NCI-H510A (cell line): ENCODE results near the gene HFE.
"Not testable (repeated sequence)": the region's sequence is repeated elsewhere in the genome, so short reads cannot be mapped to it uniquely, and the experiment has no call there.

Experiments
- DNase-seq: peaks from one replicate; lab custom pipeline; 2025; lab: John Stamatoyannopoulos, UW

HFE gene

DNA sequence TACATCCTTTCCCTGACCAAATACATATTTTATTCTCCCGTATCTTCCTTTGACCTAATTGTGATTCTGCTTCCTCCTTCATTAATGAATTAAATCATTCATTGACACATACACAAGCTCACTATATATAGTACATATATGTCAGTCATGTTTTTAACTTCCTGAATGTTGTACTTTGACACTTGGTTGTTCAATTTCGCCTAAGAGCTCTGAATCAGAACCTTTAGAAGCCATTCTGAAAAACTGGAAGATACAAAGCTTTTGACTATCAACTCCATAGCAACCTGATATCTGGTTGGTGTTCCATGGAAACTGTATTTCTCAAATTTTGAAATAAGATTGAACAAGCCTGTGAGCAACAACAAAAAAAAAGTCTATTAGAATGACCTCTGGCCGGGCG is 27.3 kb upstream of the HFE start:
- no peak for DNase-seq

GRCh38 chr6:26064619-26065257 is 22.5 kb upstream of the HFE start:
- no peak for DNase-seq

DNA sequence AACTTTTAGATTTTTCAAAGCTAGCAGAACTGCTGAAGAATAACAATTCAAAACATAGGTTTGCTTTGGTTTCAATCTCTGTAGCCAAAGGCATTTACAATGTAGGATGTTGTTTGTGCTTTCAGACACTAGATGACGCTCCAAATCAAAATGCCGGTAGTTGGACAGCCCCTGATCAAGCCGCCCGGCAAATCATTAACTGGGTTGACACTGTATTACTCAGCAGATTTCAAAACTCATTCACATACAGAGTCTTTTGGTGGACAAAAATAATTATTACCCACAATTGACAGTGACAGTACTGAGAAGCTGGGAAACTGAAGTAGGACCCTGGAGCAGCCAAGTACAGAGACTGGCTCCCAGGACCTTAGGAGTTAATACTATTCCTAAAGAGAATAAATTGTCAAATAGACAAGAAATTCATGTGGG is 21.3 kb upstream of the HFE start:
- DNase-seq: peak; percentile 41

DNA sequence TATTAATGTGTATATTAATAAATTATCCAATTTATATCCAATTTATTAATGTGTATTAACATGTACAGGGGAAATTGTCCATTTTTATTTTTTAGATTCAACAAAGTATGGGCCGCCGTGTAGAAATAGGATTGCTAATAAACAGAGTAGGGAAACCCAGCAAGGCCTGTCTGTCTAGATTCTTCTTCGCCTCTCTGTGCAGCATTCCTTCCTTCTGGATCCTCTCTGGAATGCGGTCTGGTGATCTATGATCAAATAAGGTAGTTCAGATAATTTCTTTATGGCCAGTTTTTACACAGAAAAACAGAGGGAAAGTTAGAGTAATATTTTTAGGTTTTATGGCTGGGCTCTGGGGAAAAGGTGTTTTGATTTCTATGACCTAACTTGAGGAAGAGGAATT is 19.9 kb upstream of the HFE start:
- no peak for DNase-seq

DNA sequence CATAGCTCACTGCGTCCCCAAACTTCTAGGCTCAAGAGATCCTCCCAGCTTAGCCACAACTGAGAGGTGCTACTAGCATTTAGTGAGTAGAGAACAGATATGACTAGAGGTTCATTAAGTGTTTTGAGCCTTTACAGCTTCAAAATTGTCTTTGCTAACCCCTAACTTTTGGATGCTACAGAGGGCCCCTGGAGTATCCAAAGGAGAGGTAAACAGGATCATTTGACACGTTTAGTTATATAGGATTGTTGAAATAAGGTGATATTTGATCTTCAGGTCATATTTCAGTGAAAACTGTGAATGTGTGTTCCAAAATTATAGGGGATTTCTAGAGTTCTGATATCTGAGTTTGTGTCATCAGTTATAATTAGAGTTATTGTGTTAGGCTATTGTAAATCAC is 19.2 kb upstream of the HFE start:
- no peak for DNase-seq

DNA sequence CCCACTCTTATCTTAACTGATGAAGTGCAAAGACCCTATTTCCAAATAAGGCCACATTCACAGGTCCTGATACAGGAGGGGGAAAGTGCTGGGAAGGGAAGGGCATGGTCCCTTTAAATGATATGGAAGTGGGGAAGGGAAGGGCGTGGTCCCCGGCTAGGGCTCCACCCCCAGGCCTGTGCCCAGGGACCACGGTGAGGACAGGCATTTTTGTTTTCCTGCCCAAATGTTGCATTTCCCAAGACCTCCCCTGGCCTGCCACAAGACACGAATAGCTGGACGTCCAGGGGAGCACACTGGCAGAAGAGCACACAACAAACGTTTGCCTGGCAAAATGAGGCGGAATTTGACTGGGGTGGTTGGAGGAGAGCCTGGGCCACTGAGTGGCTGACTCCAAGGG is 16.1 kb upstream of the HFE start:
- DNase-seq: no peak

DNA sequence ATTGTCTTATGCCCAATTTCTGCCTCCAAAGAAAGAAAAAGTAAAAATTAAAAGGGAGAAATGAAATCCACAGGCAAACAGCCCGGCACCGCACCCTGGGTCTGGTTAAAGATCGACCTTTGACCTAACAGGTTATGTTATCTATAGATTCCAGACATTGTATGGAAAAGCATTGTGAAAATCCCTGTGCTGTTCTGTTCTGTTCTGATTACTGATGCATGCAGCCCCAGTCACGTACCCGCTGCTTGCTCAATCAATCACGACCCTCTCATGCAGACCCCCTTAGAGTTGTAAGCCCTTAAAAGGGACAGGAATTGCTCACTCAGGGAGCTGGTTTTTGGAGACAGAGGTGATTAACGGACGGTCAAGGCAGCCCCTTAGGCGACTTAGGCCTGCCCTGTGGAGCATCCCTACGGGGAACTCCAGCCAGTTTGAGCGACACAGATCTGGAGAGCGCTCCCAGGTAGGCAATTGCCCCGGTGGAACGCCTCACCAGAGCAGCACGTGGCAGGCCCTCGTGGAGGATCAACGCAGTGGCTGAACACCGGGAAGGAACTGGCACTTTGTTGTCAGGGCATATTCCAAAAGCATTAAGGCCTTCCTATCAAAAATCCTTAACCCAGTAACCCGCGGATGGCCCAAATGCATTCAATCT is 12.0 kb upstream of the HFE start:
- DNase-seq: no peak

- not testable (repeated sequence) for DNase-seq
Measured at GRCh38 chr6:26078066-26078465, 9.2 kb upstream of the HFE start.

DNA sequence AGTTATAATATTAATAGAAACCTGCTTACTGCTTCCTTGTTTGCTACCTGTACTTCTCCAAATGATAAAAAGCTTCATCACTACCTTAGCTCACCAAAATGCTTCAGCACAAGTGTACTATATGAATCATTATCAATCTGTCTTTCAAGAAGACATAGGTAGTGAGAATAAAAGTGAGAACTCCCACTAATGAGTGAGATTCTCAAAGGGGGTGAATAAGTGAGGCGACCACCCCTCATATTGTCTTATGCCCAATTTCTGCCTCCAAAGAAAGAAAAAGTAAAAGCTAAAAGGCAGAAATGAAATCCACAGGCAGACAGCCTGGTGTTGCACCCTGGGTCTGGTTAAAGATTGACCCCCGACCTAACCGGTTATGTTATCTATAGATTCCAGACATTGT is 6.1 kb upstream of the HFE start:
- DNase-seq: not testable (repeated sequence)

- no peak for DNase-seq
Measured at GRCh38 chr6:26086211-26086610, 1.0 kb upstream of the HFE start.

DNA sequence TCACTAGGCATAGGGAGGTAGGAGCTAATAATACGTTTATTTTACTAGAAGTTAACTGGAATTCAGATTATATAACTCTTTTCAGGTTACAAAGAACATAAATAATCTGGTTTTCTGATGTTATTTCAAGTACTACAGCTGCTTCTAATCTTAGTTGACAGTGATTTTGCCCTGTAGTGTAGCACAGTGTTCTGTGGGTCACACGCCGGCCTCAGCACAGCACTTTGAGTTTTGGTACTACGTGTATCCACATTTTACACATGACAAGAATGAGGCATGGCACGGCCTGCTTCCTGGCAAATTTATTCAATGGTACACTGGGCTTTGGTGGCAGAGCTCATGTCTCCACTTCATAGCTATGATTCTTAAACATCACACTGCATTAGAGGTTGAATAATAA is 1.1 kb downstream of the HFE start:
- DNase-seq: no peak

DNA sequence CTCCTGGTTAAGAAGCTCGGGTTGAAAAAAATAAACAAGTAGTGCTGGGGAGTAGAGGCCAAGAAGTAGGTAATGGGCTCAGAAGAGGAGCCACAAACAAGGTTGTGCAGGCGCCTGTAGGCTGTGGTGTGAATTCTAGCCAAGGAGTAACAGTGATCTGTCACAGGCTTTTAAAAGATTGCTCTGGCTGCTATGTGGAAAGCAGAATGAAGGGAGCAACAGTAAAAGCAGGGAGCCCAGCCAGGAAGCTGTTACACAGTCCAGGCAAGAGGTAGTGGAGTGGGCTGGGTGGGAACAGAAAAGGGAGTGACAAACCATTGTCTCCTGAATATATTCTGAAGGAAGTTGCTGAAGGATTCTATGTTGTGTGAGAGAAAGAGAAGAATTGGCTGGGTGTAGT is 2.0 kb downstream of the HFE start:
- DNase-seq: no peak

- DNase-seq: no peak
Measured at GRCh38 chr6:26092443-26092842, 5.2 kb downstream of the HFE start.

DNA sequence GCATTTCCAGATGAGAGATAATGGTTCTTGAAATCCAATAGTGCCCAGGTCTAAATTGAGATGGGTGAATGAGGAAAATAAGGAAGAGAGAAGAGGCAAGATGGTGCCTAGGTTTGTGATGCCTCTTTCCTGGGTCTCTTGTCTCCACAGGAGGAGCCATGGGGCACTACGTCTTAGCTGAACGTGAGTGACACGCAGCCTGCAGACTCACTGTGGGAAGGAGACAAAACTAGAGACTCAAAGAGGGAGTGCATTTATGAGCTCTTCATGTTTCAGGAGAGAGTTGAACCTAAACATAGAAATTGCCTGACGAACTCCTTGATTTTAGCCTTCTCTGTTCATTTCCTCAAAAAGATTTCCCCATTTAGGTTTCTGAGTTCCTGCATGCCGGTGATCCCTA is 6.8 kb downstream of the HFE start:
- no peak for DNase-seq

DNA sequence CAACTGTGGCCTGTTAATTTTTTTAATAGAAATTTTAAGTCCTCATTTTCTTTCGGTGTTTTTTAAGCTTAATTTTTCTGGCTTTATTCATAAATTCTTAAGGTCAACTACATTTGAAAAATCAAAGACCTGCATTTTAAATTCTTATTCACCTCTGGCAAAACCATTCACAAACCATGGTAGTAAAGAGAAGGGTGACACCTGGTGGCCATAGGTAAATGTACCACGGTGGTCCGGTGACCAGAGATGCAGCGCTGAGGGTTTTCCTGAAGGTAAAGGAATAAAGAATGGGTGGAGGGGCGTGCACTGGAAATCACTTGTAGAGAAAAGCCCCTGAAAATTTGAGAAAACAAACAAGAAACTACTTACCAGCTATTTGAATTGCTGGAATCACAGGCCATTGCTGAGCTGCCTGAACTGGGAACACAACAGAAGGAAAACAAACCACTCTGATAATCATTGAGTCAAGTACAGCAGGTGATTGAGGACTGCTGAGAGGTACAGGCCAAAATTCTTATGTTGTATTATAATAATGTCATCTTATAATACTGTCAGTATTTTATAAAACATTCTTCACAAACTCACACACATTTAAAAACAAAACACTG is 10.1 kb downstream of the HFE start:
- peak; percentile 21 for DNase-seq

- DNase-seq: no peak
Measured at GRCh38 chr6:26103141-26103769, 16.0 kb downstream of the HFE start.

- DNase-seq: peak; percentile 93
Measured at GRCh38 chr6:26103770-26104456, 16.7 kb downstream of the HFE start.

GRCh38 chr6:26104457-26105108 is 17.4 kb downstream of the HFE start:
- DNase-seq: no peak

DNA sequence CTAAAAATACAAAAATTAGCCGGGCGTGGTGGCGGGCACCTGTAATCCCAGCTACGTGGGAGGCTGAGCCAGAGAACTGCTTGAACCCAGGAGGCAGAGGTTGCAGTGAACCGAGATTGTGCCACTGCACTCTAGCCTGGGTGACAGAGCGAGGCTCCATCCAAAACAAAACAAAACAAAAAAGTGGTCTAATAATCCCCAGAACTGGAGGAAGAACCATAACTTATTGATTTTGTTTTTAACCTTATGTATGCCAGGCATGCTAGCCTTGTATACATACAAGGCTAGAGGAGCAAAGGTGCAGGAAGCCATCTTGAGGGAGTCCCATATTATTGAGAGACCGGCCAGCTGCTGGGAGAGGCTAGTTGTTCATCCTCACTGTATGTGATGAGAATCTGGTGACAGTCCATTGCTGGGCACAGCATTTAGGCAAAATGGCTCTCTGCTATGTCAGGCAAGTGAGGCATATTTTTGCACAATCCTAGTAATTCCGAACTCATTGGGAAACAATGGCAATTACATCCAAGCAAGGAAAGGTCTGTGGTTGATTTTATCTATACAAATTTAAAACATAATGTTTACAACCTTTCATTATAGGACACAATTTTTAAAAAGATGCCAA is 18.0 kb downstream of the HFE start:
- no peak for DNase-seq

- DNase-seq: no peak
Measured at GRCh38 chr6:26105842-26106241, 18.6 kb downstream of the HFE start.

GRCh38 chr6:26107935-26108334 is 20.7 kb downstream of the HFE start:
- no peak for DNase-seq

GRCh38 chr6:26109772-26110171 is 22.5 kb downstream of the HFE start:
- no peak for DNase-seq
